Stimulated activated CD8-positive, alpha-beta memory T cell treated with anti-CD3 and anti-CD28 coated beads, Interleukin-4, amount 100 ng/mL, for 24 hours (primary cell): ENCODE results near the gene HRAS.
"Not testable (repeated sequence)": the region's sequence is repeated elsewhere in the genome, so short reads cannot be mapped to it uniquely, and the experiment has no call there.

Experiments used
- DNase-seq: peaks from one replicate; pipeline ENCODE4 v3.0.0-alpha.2; 2020; ENCODE audit warnings: low read depth

HRAS gene

DNA sequence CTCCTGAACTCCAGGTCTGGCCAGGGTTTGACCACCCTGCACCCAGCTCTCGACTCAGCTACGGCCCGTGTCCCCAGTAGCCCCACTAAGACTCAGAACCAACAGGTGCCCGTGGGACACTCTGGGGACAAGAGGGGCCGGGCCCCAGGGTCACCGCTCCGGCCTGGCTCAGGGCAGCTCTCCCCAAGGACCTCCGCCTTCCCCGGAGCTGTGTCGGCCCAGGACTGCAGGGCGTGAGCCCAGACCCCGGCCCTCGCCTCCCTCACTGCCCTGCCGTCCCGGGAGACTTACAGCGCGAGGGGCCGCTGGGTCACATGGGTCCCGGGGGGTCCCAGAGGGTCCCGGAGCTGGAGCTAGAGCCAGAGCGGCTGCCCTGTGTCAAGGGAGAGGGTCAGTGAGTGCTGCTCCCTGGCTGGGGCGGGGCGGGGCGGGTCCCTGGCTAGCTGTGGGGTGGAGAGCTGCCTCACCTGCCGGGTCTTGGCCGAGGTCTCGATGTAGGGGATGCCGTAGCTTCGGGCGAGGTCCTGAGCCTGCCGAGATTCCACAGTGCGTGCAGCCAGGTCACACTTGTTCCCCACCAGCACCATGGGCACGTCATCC lies 2.3 kb downstream of the HRAS start:
- no peak for DNase-seq

DNA sequence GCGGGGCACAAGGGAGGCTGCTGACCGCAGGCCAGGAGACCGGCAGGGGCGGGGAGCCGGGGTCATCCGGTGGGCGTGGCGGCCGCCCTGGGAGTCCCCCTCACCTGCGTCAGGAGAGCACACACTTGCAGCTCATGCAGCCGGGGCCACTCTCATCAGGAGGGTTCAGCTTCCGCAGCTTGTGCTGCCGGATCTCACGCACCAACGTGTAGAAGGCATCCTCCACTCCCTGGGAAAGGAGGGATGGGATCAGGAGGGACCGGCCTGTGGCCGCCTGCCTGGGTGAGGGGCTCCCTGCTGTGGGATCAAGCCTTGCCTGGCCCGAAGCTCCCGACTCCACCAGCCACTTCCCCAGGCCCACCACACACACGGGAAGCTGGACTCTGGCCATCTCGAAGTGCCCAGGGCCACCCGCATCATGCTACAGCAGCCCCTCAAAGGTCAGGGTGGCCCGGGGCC lies 2.8 kb downstream of the HRAS start:
- DNase-seq: no peak

DNA sequence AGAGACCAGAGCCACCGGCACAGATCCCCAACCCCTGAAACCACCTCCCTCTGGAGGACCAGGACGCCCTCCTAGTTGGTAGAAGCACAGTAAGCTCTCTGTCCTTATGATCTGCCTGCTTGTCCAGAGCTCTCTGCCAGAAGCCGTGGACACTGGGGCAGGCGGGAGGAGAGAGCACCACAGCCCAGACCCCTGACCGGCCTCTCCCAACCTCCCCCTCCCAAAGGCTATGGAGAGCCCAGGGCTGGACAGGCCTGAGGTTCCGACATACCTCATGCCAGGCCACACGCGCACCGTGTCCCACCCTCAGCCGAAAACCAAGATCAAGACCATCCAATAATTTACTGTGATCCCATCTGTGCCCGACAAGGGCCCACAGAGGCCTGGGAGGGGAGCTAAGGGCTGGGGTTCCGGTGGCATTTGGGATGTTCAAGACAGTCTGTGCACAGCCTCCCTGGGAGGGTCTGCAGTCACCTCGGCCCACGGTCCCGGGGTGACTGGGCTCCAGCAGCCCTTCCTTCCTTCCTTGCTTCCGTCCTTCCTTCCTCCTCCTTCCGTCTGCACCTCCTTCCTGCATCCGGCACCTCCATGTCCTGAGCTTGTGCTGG lies 3.4 kb downstream of the HRAS start:
- no peak for DNase-seq

DNA sequence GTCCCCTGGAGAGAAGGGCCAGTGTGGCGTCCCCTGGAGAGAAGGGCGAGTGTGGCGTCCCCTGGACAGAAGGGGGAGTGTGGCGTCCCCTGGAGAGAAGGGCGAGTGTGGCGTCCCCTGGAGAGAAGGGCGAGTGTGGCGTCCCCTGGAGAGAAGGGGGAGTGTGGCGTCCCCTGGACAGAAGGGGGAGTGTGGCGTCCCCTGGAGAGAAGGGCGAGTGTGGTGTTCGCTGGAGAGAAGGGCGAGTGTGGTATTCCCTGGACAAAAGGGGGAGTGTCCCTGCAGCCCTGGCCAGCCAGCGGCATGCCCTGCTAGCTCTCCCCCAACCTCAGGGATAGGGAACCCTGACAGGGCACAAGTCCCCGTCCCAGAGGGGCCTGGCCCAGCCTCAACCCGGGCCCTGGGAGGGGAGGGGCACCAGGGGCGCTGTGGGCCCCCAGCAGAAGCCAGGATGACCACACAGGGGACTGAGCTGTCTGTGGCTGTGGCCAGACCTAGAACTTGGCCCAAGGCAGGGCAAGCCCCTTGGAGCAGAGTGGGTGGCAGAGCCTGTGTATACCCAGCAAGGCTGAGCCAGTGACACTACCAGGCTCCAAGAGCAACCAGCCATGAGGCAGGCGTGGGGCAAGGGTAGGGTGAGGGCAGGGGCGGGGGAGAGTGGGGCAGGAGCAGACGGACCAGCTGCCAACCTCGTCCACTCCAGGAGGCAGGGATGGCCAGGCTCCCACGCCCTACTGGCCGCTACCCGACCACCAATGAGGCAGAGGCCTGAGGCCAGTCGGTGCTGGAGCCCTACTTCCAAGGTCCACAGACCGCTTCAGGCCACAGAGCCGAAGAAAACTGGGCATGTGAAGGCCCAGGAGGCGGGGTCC lies 4.2 kb downstream of the HRAS start:
- no peak for DNase-seq

DNA sequence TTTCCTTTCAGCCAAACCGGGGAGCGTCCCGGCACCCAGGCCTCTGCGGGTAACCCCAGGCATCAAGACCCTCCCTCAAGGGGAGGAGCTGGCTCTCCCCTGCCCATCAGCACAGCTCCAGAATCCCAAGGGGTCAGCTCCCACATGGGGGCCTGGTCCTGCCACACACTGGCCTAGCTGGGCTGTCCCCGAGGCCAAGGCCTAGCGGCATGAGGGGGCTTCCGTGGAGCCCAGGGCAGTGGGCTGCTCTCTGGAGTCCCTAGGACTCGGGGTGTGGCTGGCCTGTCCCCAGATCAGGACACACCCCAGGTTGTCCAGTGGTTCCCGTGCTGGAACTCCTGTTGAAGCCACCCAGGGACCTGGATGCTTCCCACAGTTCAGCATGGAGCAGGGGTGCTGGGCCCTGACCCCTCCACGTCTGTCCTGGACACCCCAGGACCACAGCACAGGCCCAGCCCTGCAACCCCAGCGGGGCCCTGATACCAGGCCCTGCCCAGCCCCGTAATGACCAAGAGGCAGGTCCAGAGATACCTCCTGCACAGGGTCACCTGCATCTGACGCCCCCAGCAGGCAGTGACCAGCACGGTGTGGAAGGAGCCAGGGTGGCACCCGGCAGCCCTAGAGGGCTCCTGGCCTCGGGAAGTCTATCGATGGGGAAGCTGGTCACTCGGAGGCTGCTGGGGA lies 5.5 kb downstream of the HRAS start:
- no peak for DNase-seq

DNA sequence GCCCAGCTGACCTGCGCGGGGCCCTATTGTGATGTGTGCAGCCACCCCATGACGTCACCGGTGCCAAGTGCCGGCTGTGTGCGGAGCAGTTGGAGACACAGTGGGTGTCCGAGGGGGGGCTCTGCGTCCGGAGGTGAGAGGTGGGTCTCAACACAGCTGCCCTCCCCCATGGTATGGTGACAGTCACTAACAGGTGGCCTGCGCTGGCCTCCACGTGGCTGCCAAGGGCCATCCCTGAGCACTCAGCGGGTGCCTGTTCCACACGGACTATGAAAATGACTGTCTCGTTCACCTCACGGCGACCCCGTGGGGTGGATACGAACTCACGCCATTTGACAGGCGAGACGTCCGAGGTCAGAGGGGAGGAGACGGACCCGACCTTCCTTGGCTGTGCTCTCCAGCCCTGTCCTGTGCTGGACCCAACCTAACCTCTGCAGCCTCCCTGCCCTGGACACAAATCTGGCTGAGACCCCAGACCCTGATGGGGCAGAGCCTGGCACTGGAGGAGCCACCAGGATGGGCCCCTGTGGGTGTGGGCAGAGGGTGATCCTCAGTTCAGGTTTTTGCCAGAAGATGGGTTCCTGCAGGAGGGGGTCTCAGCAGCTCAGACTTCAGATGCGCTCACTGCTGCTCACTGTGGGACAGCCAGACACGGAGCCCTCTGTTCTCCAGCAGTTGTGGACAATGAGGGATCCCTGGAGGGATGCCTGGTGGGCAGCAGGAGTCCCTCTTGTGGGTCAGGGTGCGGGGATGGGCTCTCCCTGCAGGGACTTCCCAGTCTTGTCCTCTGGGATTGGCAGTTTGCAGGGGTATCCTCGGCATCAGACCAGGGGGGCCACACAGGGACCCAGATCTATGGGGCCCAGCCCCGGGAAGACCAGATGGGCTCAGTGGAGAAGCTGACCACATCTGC lies 6.3 kb downstream of the HRAS start:
- DNase-seq: no peak

DNA sequence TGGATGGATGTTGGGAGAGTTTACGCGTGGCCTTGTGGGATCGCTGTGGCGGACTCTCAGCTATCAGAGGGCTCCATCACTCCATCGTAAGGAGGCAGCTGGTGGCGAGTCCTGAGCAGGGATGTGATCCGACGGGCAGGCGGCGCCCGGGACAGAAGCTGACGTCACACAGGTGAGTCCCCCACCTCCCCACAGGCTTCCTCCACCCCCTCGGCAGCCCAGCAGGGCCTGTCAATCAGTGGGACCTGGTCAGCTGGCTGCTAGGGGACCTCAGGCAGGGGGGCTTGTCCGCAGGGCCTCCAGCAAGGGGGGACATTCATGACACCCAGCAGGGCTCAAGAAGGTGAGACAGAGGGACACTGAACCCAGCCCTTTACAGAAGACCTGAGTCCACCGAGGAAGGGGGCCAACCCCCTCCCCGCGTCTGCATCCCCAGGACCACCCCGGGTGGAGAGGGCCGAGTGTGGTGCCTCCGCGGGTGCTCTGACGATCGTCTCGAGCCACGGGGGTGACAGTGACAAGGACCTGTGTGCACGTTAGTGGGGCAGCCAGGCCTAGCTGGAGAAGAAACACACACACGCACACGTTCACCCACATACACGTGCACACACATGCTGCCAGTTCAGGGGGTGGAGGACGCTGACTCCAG lies 7.1 kb downstream of the HRAS start:
- no peak for DNase-seq

DNA sequence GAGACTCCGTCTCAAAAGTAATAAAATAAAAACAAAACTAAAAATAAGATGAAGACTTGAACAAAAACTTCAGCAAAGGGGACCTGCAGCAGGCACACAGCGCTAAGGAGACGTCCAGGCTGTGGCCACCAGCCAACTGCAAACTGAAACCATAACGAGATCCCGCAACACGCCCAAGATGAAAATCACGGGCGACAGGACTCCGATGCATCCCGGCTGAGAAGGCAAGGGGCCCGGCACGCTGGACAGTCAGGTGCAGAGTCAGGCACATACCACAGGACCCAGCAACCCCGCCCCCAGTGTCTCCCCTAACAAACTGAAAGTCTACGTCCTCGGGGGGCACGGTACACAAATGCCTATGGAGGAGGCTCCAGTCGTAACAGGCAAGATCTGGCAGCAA lies 9.2 kb downstream of the HRAS start:
- DNase-seq: no peak

DNA sequence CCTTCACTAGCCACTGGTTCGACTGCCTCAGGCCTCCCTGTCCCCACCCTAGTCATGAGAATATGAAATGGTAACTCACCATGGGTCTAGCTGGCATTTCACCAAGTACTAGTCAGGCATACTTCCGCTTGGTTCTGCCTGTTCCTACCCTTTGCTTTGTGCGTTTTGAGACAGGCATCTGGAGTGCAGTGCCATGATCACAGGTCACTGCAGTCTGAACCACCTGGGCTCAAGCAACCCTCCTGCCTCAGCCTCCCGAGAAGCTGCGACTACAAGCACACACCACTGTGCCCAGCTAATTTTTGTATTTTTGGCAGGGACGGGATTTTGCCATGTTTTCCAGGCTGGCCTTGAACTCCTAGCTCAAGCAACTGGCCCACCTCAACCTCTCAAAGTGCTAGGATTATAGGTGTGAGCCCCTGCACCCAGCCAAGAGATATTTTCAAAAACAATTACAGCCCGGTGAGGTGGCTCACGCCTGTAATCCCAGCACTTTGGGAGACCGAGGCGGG lies 14.1 kb downstream of the HRAS start:
- no peak for DNase-seq

DNA sequence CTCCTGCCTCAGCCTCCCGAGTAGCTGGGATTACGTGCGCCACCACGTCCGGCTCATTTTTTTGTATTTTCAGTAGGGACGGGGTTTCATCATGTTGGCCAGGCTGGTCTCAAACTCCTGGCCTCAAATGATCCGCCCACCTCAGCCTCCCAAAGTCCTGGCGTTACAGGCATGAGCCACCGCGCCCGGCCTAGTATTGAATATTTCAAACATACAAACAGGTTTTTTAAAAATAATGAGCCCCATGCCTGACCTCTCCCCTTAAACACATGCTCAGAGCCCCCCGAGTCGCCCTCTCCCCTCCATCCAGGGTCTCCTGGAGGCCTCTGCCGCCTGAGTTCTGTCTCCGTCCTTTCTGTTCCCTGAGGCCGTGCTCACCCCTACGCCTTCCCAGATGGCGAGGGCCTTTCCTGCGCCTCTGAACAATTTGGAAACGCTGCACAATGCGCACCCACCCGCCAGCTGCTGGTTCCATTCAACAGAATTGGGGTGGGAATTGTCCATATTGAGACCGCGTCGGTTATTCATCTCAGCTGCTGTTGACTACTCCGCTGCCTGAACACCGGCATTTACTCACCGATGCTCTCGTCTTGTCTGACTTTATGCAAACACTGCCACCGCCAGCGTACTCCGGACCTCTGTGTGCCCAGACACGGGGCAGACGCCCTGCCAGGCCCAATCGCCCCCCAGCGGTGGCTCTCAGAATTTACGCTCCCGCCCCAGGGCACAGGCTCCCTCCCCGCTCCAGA lies 14.8 kb downstream of the HRAS start:
- no peak for DNase-seq

DNA sequence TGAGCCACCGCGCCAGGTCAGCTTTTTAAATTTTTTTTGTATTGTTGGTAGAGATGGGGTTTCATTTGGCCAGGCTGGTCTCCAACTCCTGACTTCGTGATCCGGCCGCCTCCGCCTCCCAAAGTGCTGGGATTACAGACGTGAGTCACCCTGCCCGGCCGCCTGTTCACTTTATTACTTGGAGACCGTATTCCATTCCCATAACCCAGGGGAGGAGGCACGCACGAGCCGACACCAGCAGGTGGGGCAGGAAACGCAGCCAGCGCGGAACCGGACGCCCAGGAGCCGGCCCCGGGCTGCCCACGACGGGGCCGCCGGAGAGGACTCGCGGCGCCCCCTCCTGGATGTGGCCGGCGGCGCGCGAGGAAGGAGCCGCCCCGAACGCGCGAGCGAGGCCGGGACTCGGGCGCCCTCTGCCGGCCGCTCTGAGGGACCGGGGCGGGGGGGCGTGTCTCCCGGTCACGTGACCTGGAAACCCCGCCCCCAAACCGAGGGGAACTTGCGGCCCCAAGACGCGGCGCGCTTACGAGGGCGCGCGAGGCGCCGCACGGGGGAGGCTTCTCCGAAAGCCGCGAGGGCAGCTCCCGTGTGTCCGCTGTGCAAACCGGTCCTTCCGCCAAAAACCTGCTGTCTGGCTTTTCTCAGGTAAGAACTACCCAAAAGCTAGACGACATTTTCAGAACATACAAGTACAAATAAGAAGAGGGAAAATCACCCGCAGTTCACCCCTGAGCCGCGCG lies 16.7 kb downstream of the HRAS start:
- DNase-seq: peak; percentile 78

DNA sequence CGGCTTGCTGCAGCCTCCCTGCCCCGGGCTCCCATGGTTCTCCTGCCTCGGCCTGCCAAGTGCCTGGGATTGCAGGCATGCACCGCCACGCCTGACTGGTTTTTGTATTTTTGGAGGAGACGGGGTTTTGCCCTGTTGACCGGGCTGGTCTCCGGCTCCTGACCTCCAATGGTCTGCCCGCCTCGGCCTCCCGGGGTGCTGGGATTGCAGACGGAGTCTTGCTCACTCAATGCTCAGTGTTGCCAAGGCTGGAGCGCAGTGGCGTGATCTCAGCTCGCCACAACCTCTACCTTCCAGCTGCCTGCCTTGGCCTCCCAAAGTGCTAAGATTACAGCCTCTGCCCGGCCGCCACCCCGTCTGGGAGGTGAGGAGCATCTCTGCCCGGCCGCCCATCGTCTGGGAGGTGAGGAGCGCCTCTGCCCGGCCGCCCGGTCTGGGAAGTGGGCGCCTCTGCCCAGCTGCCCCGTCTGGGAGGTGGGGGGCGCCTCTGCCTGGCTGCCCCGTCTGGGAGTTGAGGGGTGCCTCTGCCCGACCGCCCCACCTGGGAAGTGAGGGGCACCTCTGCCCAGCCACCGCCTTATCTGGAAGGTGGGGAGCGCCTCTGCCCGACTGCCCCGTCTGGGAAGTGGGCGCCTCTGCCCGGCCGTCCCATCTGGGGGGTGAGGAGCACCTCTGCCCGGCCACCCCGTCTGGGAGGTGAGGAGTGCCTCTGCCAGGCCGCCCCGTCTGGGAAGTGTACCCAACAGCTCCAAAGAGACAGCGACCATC lies 18.3 kb downstream of the HRAS start:
- DNase-seq: not testable (repeated sequence)

DNA sequence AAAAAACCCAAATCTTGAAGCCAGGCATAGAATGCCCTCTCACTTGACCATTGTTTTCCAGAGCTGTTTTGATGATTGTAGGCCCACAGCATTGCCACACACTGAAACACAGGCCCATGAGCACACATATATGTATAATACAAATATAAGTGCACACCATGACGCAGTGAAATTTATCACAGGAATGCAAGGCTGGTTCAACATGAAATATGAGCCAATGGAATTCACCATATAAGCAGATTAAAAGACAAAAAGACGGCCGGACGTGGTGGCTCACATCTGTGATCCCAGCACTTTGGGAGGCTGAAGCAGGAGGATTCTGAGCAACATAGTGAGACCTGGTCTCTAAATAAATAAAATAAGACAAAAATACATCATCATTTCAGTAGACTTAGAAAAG lies 19.0 kb downstream of the HRAS start:
- no peak for DNase-seq

DNA sequence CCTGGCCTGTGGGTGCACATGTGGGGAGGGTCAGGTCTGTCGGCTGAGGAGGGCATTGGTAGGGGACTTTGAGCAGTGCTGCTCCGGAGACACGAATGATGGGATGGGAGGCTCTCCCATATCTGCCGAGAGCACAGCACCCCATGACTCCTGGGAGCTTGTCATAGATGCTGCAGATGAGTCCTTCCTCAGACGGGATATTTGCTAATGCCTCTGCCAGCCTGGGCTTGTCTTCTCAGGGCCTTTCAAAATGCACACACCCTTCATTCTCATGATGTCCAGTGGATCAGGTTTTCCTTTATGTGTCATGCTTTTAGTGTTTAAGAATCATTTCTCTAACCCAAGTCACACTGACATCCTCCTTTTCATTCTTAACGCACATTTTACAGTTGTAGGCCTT lies 20.2 kb downstream of the HRAS start:
- DNase-seq: no peak

DNA sequence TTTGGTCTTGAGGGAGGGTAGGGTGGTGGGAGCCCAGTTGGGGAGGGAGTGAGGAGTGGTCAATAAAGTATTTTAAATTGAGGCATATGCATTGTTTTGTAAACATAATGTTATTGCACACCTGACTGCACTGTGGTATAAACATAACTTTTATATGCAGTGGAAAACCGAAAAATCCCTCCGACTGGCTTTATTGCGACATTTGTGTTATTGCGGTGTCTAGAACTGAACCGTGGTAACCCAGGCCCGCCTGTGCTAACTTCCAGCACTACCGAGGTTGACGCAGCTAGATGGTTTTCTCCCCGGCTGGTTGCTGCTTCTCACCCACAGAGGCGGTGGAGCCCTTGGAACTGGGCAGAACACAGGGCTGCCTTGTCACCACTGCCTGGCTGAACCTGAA lies 20.8 kb downstream of the HRAS start:
- no peak for DNase-seq

DNA sequence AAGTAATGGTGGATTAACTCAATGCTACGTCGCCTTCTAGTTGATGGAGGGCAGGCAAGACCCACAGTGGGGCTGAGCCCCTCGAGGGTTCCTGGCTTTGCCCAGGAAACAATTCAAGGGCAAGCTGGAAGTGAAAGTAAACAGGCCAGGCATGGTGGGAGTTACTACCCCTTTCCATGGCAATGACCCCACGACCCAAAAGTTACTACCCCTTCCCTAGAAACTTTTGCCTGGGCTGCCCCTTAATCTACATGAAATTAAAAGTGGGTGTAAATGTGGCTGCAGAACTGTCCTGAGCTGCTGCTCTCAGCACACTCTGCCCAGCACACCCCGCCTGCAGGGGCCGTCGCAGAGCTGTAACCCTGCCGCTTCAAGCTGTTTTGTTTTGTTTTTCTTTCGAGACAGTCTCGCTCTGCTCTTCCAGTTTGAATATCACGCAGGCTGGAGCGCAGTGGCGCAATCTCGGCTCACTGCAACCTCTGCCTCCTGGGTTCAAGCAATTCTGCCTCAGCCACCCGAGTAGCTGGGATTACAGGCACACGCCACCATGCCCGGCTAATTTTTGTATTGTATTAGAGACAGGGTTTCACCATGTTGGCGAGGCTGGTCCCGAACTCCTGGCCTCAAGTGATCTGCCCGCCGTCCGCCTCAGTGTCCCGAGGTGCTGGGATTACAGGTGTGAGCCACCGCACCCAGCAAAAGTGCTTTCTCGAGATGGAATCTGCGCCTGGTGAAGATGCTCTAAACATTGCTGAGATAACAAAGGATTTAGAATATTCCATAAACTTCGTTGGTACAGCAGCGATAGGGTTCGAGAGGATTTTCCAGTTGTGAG lies 22.4 kb downstream of the HRAS start:
- DNase-seq: no peak

DNA sequence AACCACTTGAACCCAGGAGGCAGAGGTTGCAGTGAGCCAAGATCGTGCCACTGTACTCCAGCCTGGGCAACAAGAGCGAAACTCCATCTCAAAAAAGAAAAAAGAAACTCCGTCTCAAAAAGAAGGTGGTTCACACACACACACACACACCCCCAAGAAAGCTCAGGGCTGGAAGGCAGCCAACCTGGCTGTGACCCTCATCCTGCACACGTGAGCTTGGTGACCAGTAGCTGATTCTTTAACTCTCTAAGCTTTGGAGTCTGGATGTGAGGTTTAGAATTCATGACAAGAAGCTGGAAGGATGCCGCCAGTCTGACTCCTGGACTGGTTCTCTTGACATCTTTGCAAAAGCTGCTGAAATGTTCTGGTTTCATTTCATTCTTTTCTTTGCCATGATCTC lies 26.4 kb downstream of the HRAS start:
- no peak for DNase-seq
